Trophoblast cell (in vitro differentiated cells and primary cell): ENCODE measurements around the gene MDFIC2.

Experiments used
- DNase-seq, 2 donors: peaks; one replicate each; pipeline ENCODE4 v3.0.0-alpha.2; 2016
- H2AFZ ChIP-seq: 2 replicates; pipeline ENCODE4 v1.6.1; 2013; ENCODE audit warnings: low read length, moderate library complexity, mild to moderate bottlenecking; ENCODE audit not compliant: insufficient read depth, poor library complexity
- H2AK5ac ChIP-seq: 2 replicates; pipeline ENCODE4 v1.6.1; 2013; ENCODE audit warnings: mild to moderate bottlenecking, low read length
- H2BK120ac ChIP-seq: 2 replicates; pipeline ENCODE4 v1.6.1; 2013; ENCODE audit warnings: low read length, mild to moderate bottlenecking, moderate library complexity; ENCODE audit not compliant: insufficient read depth, poor library complexity
- H2BK12ac ChIP-seq: 2 replicates; pipeline ENCODE4 v1.6.1; 2013; ENCODE audit warnings: mild to moderate bottlenecking, low read length, moderate library complexity
- H2BK5ac ChIP-seq: 2 replicates; pipeline ENCODE4 v1.6.1; 2013; ENCODE audit warnings: low read length, low read depth, moderate library complexity, mild to moderate bottlenecking; ENCODE audit not compliant: poor library complexity
- H3K14ac ChIP-seq: 2 replicates; pipeline ENCODE4 v1.6.1; 2013; ENCODE audit warnings: mild to moderate bottlenecking, low read length
- H3K18ac ChIP-seq: 2 replicates; pipeline ENCODE4 v1.6.1; 2013; ENCODE audit warnings: mild to moderate bottlenecking, low read length
- H3K23ac ChIP-seq: 2 replicates; pipeline ENCODE4 v1.6.1; 2013; ENCODE audit warnings: low read length
- H3K27ac ChIP-seq: 2 replicates; pipeline ENCODE4 v1.5.1; 2013; ENCODE audit warnings: low read depth, mild to moderate bottlenecking, inconsistent platforms, low read length, moderate library complexity
- H3K27me3 ChIP-seq: 2 replicates; pipeline ENCODE4 v1.6.1; 2013; ENCODE audit warnings: inconsistent platforms, mild to moderate bottlenecking, low read length, moderate library complexity; ENCODE audit not compliant: insufficient read depth
- H3K36me3 ChIP-seq, 2 experiments: 1 replicate in 1 of 2; 2 replicates in 1 of 2; pipeline ENCODE4 v1.6.1; 2013; ENCODE audit warnings: low read length in 2 of 2, mild to moderate bottlenecking in 2 of 2, moderate library complexity in 1 of 2; ENCODE audit not compliant: insufficient read depth in 2 of 2, control insufficient read depth in 1 of 2
- H3K4ac ChIP-seq: 2 replicates; pipeline ENCODE4 v1.6.1; 2013; ENCODE audit warnings: low read depth, mild to moderate bottlenecking, low read length, moderate library complexity
- H3K4me1 ChIP-seq, 2 experiments: 1 replicate in 1 of 2; 2 replicates in 1 of 2; pipeline ENCODE4 v1.6.1; 2013; ENCODE audit warnings: low read length in 2 of 2, mild to moderate bottlenecking in 2 of 2, moderate library complexity in 1 of 2; ENCODE audit not compliant: insufficient read depth in 2 of 2, control insufficient read depth in 1 of 2
- H3K4me2 ChIP-seq: 2 replicates; pipeline ENCODE4 v1.6.1; 2013; ENCODE audit warnings: inconsistent platforms, mild to moderate bottlenecking, low read length, moderate library complexity
- H3K4me3 ChIP-seq: 2 replicates; pipeline ENCODE4 v1.5.1; 2013; ENCODE audit warnings: mild to moderate bottlenecking, low read depth, low read length, inconsistent platforms
- H3K79me1 ChIP-seq: one replicate; pipeline ENCODE4 v1.6.1; 2013; ENCODE audit warnings: low read length
- H3K79me2 ChIP-seq: 2 replicates; pipeline ENCODE4 v1.6.1; 2013; ENCODE audit warnings: low read length, mild to moderate bottlenecking; ENCODE audit not compliant: control insufficient read depth, insufficient read depth, poor library complexity
- H3K9ac ChIP-seq: 2 replicates; pipeline ENCODE4 v1.6.1; 2013; ENCODE audit warnings: mild to moderate bottlenecking, low read length
- H3K9me3 ChIP-seq: 2 replicates; pipeline ENCODE4 v1.6.1; 2013; ENCODE audit warnings: low read depth, mild to moderate bottlenecking, control low read depth, inconsistent platforms, low read length; ENCODE audit not compliant: insufficient read depth
- H4K12ac ChIP-seq: 2 replicates; pipeline ENCODE4 v1.6.1; 2013; ENCODE audit warnings: low read depth, mild to moderate bottlenecking, low read length, moderate library complexity
- H4K8ac ChIP-seq: 2 replicates; pipeline ENCODE4 v1.6.1; 2013; ENCODE audit warnings: low read depth, mild to moderate bottlenecking, low read length, moderate library complexity
- H4K91ac ChIP-seq: one replicate; pipeline ENCODE4 v1.6.1; 2013; ENCODE audit warnings: low read depth, mild to moderate bottlenecking, low read length, moderate library complexity
- WGBS: extraction: QIAGEN DNeasy Blood & Tissue Kit; methylation state at CpG from one replicate; pipeline ENCODE4 v1.1.7; 2013; ENCODE audit warnings: missing lambda C conversion rate; ENCODE audit not compliant: insufficient read length, insufficient coverage; ENCODE audit errors: extremely low coverage; 5-methylcytosine and 5-hydroxymethylcytosine counted together

MDFIC2 gene

GRCh38 chr3:70149714-70150400 lies 162.6 kb downstream of the MDFIC2 start:
- no peak overlapping the region for H2BK120ac ChIP-seq
- H2BK5ac ChIP-seq = no peak overlapping the region
- H3K23ac ChIP-seq = no peak overlapping the region
- no peak overlapping the region for H3K4me2 ChIP-seq
- no peak overlapping the region for H3K18ac ChIP-seq
- H4K8ac ChIP-seq = no peak overlapping the region
- no peaks in the 10 kb centered on the region for H3K9me3 ChIP-seq
- no peaks in the 10 kb centered on the region for H3K27me3 ChIP-seq
- H3K14ac ChIP-seq = no peak overlapping the region
- 100% methylated on average over 1 of the region's 4 CpGs for WGBS
- no peaks in the 10 kb centered on the region for H3K79me2 ChIP-seq
- H3K4me1 ChIP-seq = no peaks in the 10 kb centered on the region
- no peak overlapping the region for H2AK5ac ChIP-seq
- H3K4ac ChIP-seq = no peak overlapping the region
- no peaks in the 10 kb centered on the region for H3K36me3 ChIP-seq
- no peak overlapping the region for H2BK12ac ChIP-seq
- no peak overlapping the region for H2AFZ ChIP-seq
- no peak overlapping the region for H3K4me3 ChIP-seq
- H3K79me1 ChIP-seq = no peaks in the 10 kb centered on the region
- H4K91ac ChIP-seq = no peak overlapping the region
- no peak overlapping the region for H3K27ac ChIP-seq
- H4K12ac ChIP-seq = no peak overlapping the region
- H3K9ac ChIP-seq = no peak overlapping the region
- DNase-seq = no peak
